Vagina (tissue), 2 donors: ENCODE results near the gene POU2F1.

Experiments
- CTCF ChIP-seq, 3 experiments: fragments of 450-650 bp in 2 of 3; fragments of 200-600 bp in 1 of 3; sonication (generic) in 1 of 3; IDR thresholded peaks; one replicate each; pipeline ENCODE4 v1.5.1; 2017 to 2019; ENCODE audit warnings: antibody characterized with exemption in 3 of 3, mild to moderate bottlenecking in 2 of 3, moderate library complexity in 2 of 3
- POLR2A ChIP-seq, 2 donors: fragments of 450-650 bp; IDR thresholded peaks; one replicate each; pipeline ENCODE4 v1.6.1; 2017; ENCODE audit warnings: antibody characterized with exemption in 2 of 2, mild to moderate bottlenecking in 2 of 2, moderate library complexity in 2 of 2
- POLR2AphosphoS5 ChIP-seq, 2 donors: sonication (generic); formaldehyde crosslinking; IDR thresholded peaks; one replicate each; pipeline ENCODE4 v1.9.0; 2017; ENCODE audit warnings: antibody characterized with exemption in 2 of 2, mild to moderate bottlenecking in 2 of 2, low read depth in 1 of 2; ENCODE audit not compliant: insufficient read depth in 1 of 2

GRCh38 chr1:167266965-167267364 lies 46.3 kb downstream of the POU2F1 start:
- TF ChIP-seq CTCF (IDR thresholded peaks at IDR 0.05) = no peak
- TF ChIP-seq POLR2A (IDR thresholded peaks at IDR 0.05) = no peak
- TF ChIP-seq POLR2AphosphoS5 (IDR thresholded peaks at IDR 0.05; ENCODE audit: insufficient read depth in 1 of 2, low read depth in 1 of 2) = no peak
